K562 (cell line): Measurements from ENCODE around the gene FLCN. TPM values are rescaled to one million over a fixed set of nuclear protein-coding genes. Genes with fewer than 3 reads are reported as not detected.
A peak's percentile ranks its signal among the peaks of the same experiment; 100 is the strongest.

ENCODE experiments used
- EGR1 ChIP-seq: fragments of 450-650 bp; conservative IDR thresholded peaks from 2 replicates; pipeline ENCODE4 v1.6.1; 2017; ENCODE audit warnings: mild to moderate bottlenecking
- EP300 ChIP-seq: IDR thresholded peaks from 2 replicates; pipeline ENCODE4 v1.6.1; 2012; ENCODE audit warnings: low read length, improper control_type of control experiment
- FIP1L1 ChIP-seq: fragments of 200-400 bp; formaldehyde crosslinking; IDR thresholded peaks from 2 replicates; pipeline ENCODE4 v1.6.1; 2018; ENCODE audit warnings: mild to moderate bottlenecking, low read depth, low read length; ENCODE audit not compliant: poor library complexity, severe bottlenecking
- GATA2 ChIP-seq: sonication (generic); formaldehyde crosslinking; IDR thresholded peaks from 2 replicates; pipeline ENCODE4 v1.4.0; 2020; ENCODE audit warnings: mild to moderate bottlenecking, missing genetic modification reagents
- IRF9 ChIP-seq: fragments of 450-650 bp; IDR thresholded peaks from 2 replicates; pipeline ENCODE4 v1.6.1; 2016; ENCODE audit warnings: missing biosample characterization, missing genetic modification characterization
- KDM2B ChIP-seq: fragments of 250-450 bp; sonication (Bioruptor Pico); IDR thresholded peaks from 2 replicates; pipeline ENCODE4 v1.8.0; 2021; ENCODE audit warnings: mild to moderate bottlenecking, moderate library complexity
- KLF6 ChIP-seq: fragments of 250-450 bp; sonication (Bioruptor Pico); IDR thresholded peaks from 2 replicates; pipeline ENCODE4 v1.4.0; 2020; ENCODE audit warnings: mild to moderate bottlenecking, moderate library complexity, borderline replicate concordance
- NUFIP1 ChIP-seq: fragments of 450-650 bp; IDR thresholded peaks from 2 replicates; pipeline ENCODE4 v1.6.1; 2018; ENCODE audit not compliant: partially characterized antibody
- POLR2H ChIP-seq: IDR thresholded peaks from 2 replicates; pipeline ENCODE4 v1.6.1; 2016; ENCODE audit warnings: missing genetic modification characterization, low read depth, mild to moderate bottlenecking, control low read depth, missing compliant biosample characterization, moderate library complexity
- RBM39 ChIP-seq: fragments of 200-400 bp; formaldehyde crosslinking; optimal IDR thresholded peaks from 2 replicates; pipeline ENCODE3; 2018; ENCODE audit warnings: low read depth, low read length
- SP2 ChIP-seq: IDR thresholded peaks from 2 replicates; pipeline ENCODE4 v1.6.1; 2011; ENCODE audit warnings: mild to moderate bottlenecking, low read depth, low read length, moderate library complexity; ENCODE audit not compliant: poor library complexity, severe bottlenecking; ENCODE audit errors: extremely low read depth
- TARDBP ChIP-seq: fragments of 450-650 bp; IDR thresholded peaks from 2 replicates; pipeline ENCODE4 v1.6.1; 2016
- TFAP4 ChIP-seq: sonication (generic); formaldehyde crosslinking; IDR thresholded peaks from 2 replicates; pipeline ENCODE4 v1.8.0; 2022; ENCODE audit warnings: missing genetic modification reagents, mild to moderate bottlenecking, moderate library complexity, borderline replicate concordance
- ZBTB26 ChIP-seq: fragments of 450-650 bp; formaldehyde crosslinking; IDR thresholded peaks from 2 replicates; pipeline ENCODE4 v1.4.0; 2022; ENCODE audit warnings: missing genetic modification characterization
- ZNF12 ChIP-seq: sonication (generic); formaldehyde crosslinking; IDR thresholded peaks from 2 replicates; pipeline ENCODE4 v1.4.0; 2020; ENCODE audit warnings: mild to moderate bottlenecking, missing genetic modification reagents
- ZNF436 ChIP-seq: fragments of 250-450, 450-650 bp; sonication (Bioruptor Pico); formaldehyde crosslinking; IDR thresholded peaks from 2 replicates; pipeline ENCODE4 v1.7.0; 2020; ENCODE audit warnings: mild to moderate bottlenecking
- ZNF583 ChIP-seq: fragments of 250-450 bp; sonication (Bioruptor Pico); IDR thresholded peaks from 2 replicates; pipeline ENCODE4 v1.4.0; 2020
- polyA plus RNA-seq, 8 experiments: library from polyadenylated mRNA; depleted of rRNA in 4 of 8; stranded (reverse) in 5 of 8; unstranded in 3 of 8; fragments of >200 nt; fragmentation: Nextera tagmentation in 2 of 8; fragmentation: Illumina TruSeq in 1 of 8; extraction: Ambion mirVana in 2 of 8; extraction: Trizol in 1 of 8; gene quantifications; 2 replicates each; pipeline versions ENCODE4 v1.2.1 to v1.2.3, GENCODE V29; 2011 to 2014; ENCODE audit warnings: inconsistent platforms in 1 of 8, missing spikeins in 1 of 8
- total RNA-seq, 7 experiments: library from RNA; depleted of rRNA in 6 of 7; stranded (reverse); fragments of >200 nt in 6 of 7; fragmentation: Illumina TruSeq in 2 of 7; extraction: Trizol in 2 of 7; gene quantifications; 2 replicates each; pipeline versions ENCODE4 v1.2.1 to v1.2.3, GENCODE V29; 2011 to 2021; ENCODE audit warnings: low replicate concordance in 1 of 7

FLCN gene
- total and polyA plus RNA-seq, 9 of the 15 experiments (the other 6 are each of a cell fraction or from before 2014, with no cell fraction given): 1.6 to 33.5 (median 10.9) TPM

- TF ChIP-seq ZBTB26 (CRISPR knock-in tag) (no peak), FIP1L1 (no peak), KDM2B (CRISPR knock-in tag) (no peak), IRF9 (tag) (no peak), SP2 (no peak), TARDBP (0 out of 2 replicates have a peak, but pooled peaks have one; percentile 25), ZNF436 (CRISPR knock-in tag) (no peak), TFAP4 (CRISPR knock-in tag) (peak; percentile 87), EP300 (no peak), ZNF583 (CRISPR knock-in tag) (no peak), ZNF12 (CRISPR knock-in tag) (no peak), GATA2 (CRISPR knock-in tag) (no peak), POLR2H (no peak), KLF6 (CRISPR knock-in tag) (peak; percentile 28; the same call in 1 of the 2 replicates), NUFIP1 (no peak), RBM39 (no peak), EGR1 (peak; percentile 58; the same call in 1 of the 2 replicates)
Measured at GRCh38 chr17:17206124-17206912, 30.6 kb downstream of the FLCN start, which contains the start of gene PLD6 (continued).
